HepG2 (cell line): ENCODE results near the gene ADAR. TPM values are rescaled to one million over a fixed set of nuclear protein-coding genes. Genes with fewer than 3 reads are reported as not detected.

Source experiments
- ATM ChIP-seq: fragments of 450-650 bp; IDR thresholded peaks from 2 replicates; pipeline ENCODE4 v1.7.1; 2017; ENCODE audit warnings: mild to moderate bottlenecking, borderline replicate concordance
- ERF ChIP-seq: IDR thresholded peaks from 2 replicates; pipeline ENCODE4 v1.6.1; 2018; ENCODE audit warnings: missing biosample characterization, missing genetic modification reagents
- FOXP4 ChIP-seq: sonication (generic); formaldehyde crosslinking; IDR thresholded peaks from 2 replicates; pipeline ENCODE4 v1.4.0; 2020; ENCODE audit warnings: missing genetic modification reagents
- HDAC2 ChIP-seq: sonication (generic); formaldehyde crosslinking; IDR thresholded peaks from 2 replicates; pipeline ENCODE4 v1.4.0; 2020; ENCODE audit warnings: missing genetic modification reagents
- HOXA3 ChIP-seq: sonication (generic); formaldehyde crosslinking; IDR thresholded peaks from 2 replicates; pipeline ENCODE4 v1.5.0; 2020; ENCODE audit warnings: missing genetic modification reagents
- MAFG ChIP-seq: sonication (generic); formaldehyde crosslinking; IDR thresholded peaks from 2 replicates; pipeline ENCODE4 v1.5.1; 2020; ENCODE audit warnings: mild to moderate bottlenecking, missing genetic modification reagents
- MATR3 ChIP-seq: sonication (generic); formaldehyde crosslinking; IDR thresholded peaks from 2 replicates; pipeline ENCODE4 v1.4.0; 2020; ENCODE audit warnings: missing genetic modification reagents
- RARA ChIP-seq: IDR thresholded peaks from 2 replicates; pipeline ENCODE4 v1.6.1; 2016; ENCODE audit warnings: missing genetic modification reagents, missing compliant biosample characterization
- SAFB2 ChIP-seq: sonication (generic); formaldehyde crosslinking; IDR thresholded peaks from 2 replicates; pipeline ENCODE4 v1.5.1; 2020; ENCODE audit warnings: missing genetic modification reagents, low read depth, mild to moderate bottlenecking, borderline replicate concordance
- SAP130 ChIP-seq: IDR thresholded peaks from 2 replicates; pipeline ENCODE4 v1.6.1; 2016; ENCODE audit warnings: low read depth
- SMAD9 ChIP-seq: sonication (generic); formaldehyde crosslinking; IDR thresholded peaks from 2 replicates; pipeline ENCODE4 v1.5.1; 2020; ENCODE audit warnings: mild to moderate bottlenecking, missing genetic modification reagents
- XRCC5 ChIP-seq: fragments of 200-400 bp; formaldehyde crosslinking; optimal IDR thresholded peaks from 2 replicates; pipeline ENCODE3; 2017; ENCODE audit warnings: mild to moderate bottlenecking, low read length
- ZNF362 ChIP-seq: sonication (generic); formaldehyde crosslinking; IDR thresholded peaks from 2 replicates; pipeline ENCODE4 v1.4.0; 2020; ENCODE audit warnings: missing genetic modification reagents, mild to moderate bottlenecking, borderline replicate concordance
- ZNF383 ChIP-seq: sonication (generic); formaldehyde crosslinking; IDR thresholded peaks from 2 replicates; pipeline ENCODE4 v1.4.0; 2020; ENCODE audit warnings: missing genetic modification reagents, mild to moderate bottlenecking, borderline replicate concordance
- ZNF777 ChIP-seq: sonication (generic); formaldehyde crosslinking; IDR thresholded peaks from 2 replicates; pipeline ENCODE4 v1.4.0; 2020; ENCODE audit warnings: missing genetic modification reagents
- polyA plus RNA-seq, 8 experiments: library from polyadenylated mRNA; depleted of rRNA in 3 of 8; stranded (reverse) in 7 of 8; unstranded in 1 of 8; fragments of >200 nt; fragmentation: Illumina TruSeq in 4 of 8; extraction: Trizol in 4 of 8; gene quantifications; 2 replicates each; pipeline versions ENCODE4 v1.2.1 to v1.2.3, GENCODE V29; 2011 to 2016; ENCODE audit warnings: low read depth in 4 of 8, missing spikeins in 1 of 8, mixed read lengths in 1 of 8; ENCODE audit not compliant: insufficient read depth in 1 of 8
- total RNA-seq, 5 experiments: library from RNA; depleted of rRNA; stranded (reverse); fragments of >200 nt; fragmentation: Illumina TruSeq; extraction: Trizol; gene quantifications; 2 replicates each; pipeline ENCODE4 v1.2.3, GENCODE V29; 2016; ENCODE audit warnings: low read depth in 1 of 5
- TF ChIP-seq, protein P1 (sequence below), 2 experiments: sonication (generic) in 1 of 2; formaldehyde crosslinking in 1 of 2; IDR thresholded peaks; 2 replicates each; pipeline versions ENCODE4 v1.4.0 to v1.6.1; 2018 to 2020; ENCODE audit warnings: missing genetic modification reagents in 2 of 2, borderline replicate concordance in 1 of 2, low read depth in 1 of 2, mild to moderate bottlenecking in 1 of 2, missing biosample characterization in 1 of 2
- TF ChIP-seq, protein P2 (sequence below): sonication (generic); formaldehyde crosslinking; IDR thresholded peaks from 2 replicates; pipeline ENCODE4 v1.4.0; 2020; ENCODE audit warnings: missing genetic modification reagents
- TF ChIP-seq, protein P3 (sequence below): sonication (generic); formaldehyde crosslinking; IDR thresholded peaks from 2 replicates; pipeline ENCODE4 v1.4.0; 2020; ENCODE audit warnings: mild to moderate bottlenecking, missing genetic modification reagents
- TF ChIP-seq, protein P4 (sequence below): sonication (generic); formaldehyde crosslinking; IDR thresholded peaks from 2 replicates; pipeline ENCODE4 v1.5.0; 2020; ENCODE audit warnings: missing genetic modification reagents, mild to moderate bottlenecking, borderline replicate concordance

ADAR gene
- total and polyA plus RNA-seq, 2 of the 13 experiments (the other 11 are each of a cell fraction or from before 2014, with no cell fraction given) = 70.8 to 86.2 TPM

DNA sequence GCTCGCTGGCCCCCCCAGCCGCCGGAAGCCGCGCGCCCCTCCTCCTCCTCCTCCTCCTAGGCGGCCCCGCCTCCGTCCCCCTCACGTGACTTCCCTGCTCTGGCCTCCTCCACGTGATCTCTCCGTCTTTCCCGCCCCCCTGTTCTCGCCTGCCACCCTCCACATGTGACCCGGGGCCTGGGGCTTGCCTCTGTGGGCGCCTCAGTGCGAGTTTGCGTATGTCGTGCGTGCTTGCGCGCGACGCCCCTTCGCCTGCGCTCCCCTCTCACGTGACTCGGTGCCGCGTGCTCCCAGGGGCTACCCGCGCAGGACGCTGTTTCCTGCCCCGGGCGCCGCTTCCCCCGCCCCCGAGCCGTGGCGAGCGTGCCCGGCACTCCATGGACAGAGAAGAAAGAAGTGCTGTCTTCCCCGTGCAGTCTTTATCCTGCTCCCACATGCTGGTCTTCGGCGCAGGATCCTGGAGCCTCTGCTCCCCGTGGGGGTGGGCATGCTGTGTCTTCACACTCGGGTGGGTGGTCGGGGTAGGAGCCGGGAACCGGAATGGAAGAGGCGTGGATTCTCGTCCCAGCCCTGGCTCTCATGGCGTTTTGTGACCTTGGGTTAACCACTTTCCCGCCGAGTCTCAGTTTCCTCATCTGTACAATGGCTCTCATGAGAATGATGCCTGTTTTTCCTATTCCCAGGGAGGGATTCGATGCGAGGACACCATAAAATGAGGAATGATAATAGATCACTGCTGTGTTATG, 49.1 kb downstream of the ADAR start (continued):
- TF ChIP-seq ZNF383 (CRISPR knock-in tag) (no peak), SAP130 (CRISPR knock-in tag) (peak; percentile 87), ERF (CRISPR knock-in tag) (peak; percentile 98), ZNF362 (peak; percentile 59; the same call in 1 of the 2 replicates), SAFB2 (CRISPR knock-in tag) (peak; percentile 70; the same call in 1 of the 2 replicates), XRCC5 (peak; percentile 25), FOXP4 (CRISPR knock-in tag) (peak; percentile 83), HDAC2 (CRISPR knock-in tag) (peak; percentile 72), HOXA3 (peak; percentile 95), SMAD9 (CRISPR knock-in tag) (peak; percentile 96), MAFG (CRISPR knock-in tag) (peak; percentile 37; the same call in 1 of the 2 replicates), ZNF777 (CRISPR knock-in tag) (peak; percentile 73), RARA (CRISPR knock-in tag) (peak; percentile 65), ATM (no peak), MATR3 (CRISPR knock-in tag) (no peak)
- TF ChIP-seq, protein P1, sequence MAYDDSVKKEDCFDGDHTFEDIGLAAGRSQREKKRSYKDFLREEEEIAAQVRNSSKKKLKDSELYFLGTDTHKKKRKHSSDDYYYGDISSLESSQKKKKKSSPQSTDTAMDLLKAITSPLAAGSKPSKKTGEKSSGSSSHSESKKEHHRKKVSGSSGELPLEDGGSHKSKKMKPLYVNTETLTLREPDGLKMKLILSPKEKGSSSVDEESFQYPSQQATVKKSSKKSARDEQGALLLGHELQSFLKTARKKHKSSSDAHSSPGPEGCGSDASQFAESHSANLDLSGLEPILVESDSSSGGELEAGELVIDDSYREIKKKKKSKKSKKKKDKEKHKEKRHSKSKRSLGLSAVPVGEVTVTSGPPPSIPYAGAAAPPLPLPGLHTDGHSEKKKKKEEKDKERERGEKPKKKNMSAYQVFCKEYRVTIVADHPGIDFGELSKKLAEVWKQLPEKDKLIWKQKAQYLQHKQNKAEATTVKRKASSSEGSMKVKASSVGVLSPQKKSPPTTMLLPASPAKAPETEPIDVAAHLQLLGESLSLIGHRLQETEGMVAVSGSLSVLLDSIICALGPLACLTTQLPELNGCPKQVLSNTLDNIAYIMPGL (CRISPR knock-in tag; IDR thresholded peaks at IDR 0.05; ENCODE audit: borderline replicate concordance in 1 of 2, low read depth in 1 of 2) = peak; percentile 73 to 87; a peak in 3 of 4 replicates
- TF ChIP-seq, protein P2, sequence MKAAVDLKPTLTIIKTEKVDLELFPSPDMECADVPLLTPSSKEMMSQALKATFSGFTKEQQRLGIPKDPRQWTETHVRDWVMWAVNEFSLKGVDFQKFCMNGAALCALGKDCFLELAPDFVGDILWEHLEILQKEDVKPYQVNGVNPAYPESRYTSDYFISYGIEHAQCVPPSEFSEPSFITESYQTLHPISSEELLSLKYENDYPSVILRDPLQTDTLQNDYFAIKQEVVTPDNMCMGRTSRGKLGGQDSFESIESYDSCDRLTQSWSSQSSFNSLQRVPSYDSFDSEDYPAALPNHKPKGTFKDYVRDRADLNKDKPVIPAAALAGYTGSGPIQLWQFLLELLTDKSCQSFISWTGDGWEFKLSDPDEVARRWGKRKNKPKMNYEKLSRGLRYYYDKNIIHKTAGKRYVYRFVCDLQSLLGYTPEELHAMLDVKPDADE (CRISPR knock-in tag) = peak; percentile 92; the same call in 1 of the 2 replicates
- TF ChIP-seq, protein P3, sequence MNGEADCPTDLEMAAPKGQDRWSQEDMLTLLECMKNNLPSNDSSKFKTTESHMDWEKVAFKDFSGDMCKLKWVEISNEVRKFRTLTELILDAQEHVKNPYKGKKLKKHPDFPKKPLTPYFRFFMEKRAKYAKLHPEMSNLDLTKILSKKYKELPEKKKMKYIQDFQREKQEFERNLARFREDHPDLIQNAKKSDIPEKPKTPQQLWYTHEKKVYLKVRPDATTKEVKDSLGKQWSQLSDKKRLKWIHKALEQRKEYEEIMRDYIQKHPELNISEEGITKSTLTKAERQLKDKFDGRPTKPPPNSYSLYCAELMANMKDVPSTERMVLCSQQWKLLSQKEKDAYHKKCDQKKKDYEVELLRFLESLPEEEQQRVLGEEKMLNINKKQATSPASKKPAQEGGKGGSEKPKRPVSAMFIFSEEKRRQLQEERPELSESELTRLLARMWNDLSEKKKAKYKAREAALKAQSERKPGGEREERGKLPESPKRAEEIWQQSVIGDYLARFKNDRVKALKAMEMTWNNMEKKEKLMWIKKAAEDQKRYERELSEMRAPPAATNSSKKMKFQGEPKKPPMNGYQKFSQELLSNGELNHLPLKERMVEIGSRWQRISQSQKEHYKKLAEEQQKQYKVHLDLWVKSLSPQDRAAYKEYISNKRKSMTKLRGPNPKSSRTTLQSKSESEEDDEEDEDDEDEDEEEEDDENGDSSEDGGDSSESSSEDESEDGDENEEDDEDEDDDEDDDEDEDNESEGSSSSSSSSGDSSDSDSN (CRISPR knock-in tag) = peak; percentile 84
- TF ChIP-seq, protein P4, sequence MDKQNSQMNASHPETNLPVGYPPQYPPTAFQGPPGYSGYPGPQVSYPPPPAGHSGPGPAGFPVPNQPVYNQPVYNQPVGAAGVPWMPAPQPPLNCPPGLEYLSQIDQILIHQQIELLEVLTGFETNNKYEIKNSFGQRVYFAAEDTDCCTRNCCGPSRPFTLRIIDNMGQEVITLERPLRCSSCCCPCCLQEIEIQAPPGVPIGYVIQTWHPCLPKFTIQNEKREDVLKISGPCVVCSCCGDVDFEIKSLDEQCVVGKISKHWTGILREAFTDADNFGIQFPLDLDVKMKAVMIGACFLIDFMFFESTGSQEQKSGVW (CRISPR knock-in tag) = no peak
